Stomach (tissue), 4 donors: ENCODE measurements around the gene FHL2.

ENCODE experiments used
- EP300 ChIP-seq: sonication (generic); formaldehyde crosslinking; IDR thresholded peaks from one replicate; pipeline ENCODE4 v1.6.1; 2017; ENCODE audit warnings: antibody characterized with exemption
- POLR2A ChIP-seq, 4 donors: fragments of 450-650 bp; IDR thresholded peaks; one replicate each; pipeline ENCODE4 v1.6.1; 2016; ENCODE audit warnings: antibody characterized with exemption in 4 of 4, control low read depth in 2 of 4, mild to moderate bottlenecking in 1 of 4, moderate library complexity in 1 of 4
- TF ChIP-seq, protein P1 (sequence below), 7 experiments: fragments of 450-650 bp in 4 of 7; fragments of 200-600 bp in 3 of 7; sonication (generic) in 3 of 7; IDR thresholded peaks; one replicate each; pipeline ENCODE4 v1.5.1; 2016 to 2019; ENCODE audit warnings: antibody characterized with exemption in 7 of 7, control low read depth in 2 of 7, mild to moderate bottlenecking in 1 of 7

- no peak for TF ChIP-seq POLR2A (IDR thresholded peaks at IDR 0.05)
- TF ChIP-seq, protein P1, sequence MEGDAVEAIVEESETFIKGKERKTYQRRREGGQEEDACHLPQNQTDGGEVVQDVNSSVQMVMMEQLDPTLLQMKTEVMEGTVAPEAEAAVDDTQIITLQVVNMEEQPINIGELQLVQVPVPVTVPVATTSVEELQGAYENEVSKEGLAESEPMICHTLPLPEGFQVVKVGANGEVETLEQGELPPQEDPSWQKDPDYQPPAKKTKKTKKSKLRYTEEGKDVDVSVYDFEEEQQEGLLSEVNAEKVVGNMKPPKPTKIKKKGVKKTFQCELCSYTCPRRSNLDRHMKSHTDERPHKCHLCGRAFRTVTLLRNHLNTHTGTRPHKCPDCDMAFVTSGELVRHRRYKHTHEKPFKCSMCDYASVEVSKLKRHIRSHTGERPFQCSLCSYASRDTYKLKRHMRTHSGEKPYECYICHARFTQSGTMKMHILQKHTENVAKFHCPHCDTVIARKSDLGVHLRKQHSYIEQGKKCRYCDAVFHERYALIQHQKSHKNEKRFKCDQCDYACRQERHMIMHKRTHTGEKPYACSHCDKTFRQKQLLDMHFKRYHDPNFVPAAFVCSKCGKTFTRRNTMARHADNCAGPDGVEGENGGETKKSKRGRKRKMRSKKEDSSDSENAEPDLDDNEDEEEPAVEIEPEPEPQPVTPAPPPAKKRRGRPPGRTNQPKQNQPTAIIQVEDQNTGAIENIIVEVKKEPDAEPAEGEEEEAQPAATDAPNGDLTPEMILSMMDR (IDR thresholded peaks at IDR 0.05): no peak
- TF ChIP-seq EP300: no peak
These were observed 59.4 kb downstream of the FHL2 start for GRCh38 chr2:105339414-105339813.
